Measurements from ENCODE around the gene FIGN. TPM values are rescaled to one million over a fixed set of nuclear protein-coding genes. Genes with fewer than 3 reads are reported as not detected.

The FIGN gene
- total and polyA plus RNA-seq, 4 donors, result 1.1 to 7.8 (median 5.1) TPM

DNA sequence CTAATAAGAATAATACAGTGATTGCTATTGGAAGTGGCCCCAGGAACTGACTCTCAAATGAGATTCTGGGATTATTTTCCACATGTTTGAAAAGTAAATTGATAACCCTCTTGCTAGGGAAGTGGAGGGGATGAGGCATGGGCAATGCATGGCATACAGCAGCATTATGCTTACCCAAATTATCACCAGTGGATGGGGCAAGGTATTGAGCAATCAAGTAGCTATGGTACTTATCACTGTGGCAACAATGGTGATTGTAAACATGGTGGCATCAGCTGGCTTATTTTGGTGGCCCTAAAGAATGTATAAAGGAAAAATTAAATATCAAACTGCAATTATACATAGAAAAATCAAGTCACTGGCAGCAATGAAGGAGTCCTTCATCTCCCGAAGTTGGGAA lies 155.1 kb downstream of the FIGN start (continued):
- TF ChIP-seq GABPA (IDR thresholded peaks at IDR 0.05 in 1 of 2, conservative IDR thresholded peaks at IDR 0.05 in 1 of 2) (no peak), FOXA2 (IDR thresholded peaks at IDR 0.05) (no peak), HNF4G (IDR thresholded peaks at IDR 0.05) (no peak)
- TF ChIP-seq, protein P1, sequence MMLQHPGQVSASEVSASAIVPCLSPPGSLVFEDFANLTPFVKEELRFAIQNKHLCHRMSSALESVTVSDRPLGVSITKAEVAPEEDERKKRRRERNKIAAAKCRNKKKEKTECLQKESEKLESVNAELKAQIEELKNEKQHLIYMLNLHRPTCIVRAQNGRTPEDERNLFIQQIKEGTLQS (IDR thresholded peaks at IDR 0.05), result no peak

DNA sequence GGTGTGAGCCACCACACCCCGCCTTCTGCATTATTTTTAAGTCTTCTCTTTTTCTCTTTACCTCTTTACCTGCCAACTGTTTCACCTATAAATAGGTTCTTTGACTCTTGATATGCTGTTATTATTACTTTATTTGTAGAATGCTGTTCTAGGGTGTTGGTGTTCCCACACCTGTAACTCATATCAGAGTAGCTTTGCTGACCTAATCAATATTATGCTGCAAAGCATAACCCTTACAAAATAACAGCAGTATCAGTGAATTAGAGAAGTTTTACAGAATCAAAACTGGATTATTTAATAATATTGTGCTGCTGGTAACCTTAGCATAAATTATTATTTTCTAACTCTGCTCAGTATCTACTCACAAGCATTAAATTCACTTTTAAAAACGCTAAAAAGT lies 161.5 kb downstream of the FIGN start:
- Histone ChIP-seq H3K27me3 (ENCODE audit: control insufficient read depth in 4 of 4, insufficient read depth in 4 of 4, low read length in 3 of 4) (no peaks in the 10 kb centered on the region), H3K4me3 (ENCODE audit: low read depth in 1 of 3, low read length in 3 of 3) (no peak overlapping the region), H3K27ac (ENCODE audit: low read depth in 1 of 2, low read length in 2 of 2) (no peak overlapping the region), H3K4me1 (ENCODE audit: control insufficient read depth in 4 of 4, insufficient read depth in 4 of 4, low read length in 3 of 4) (peaks cover 3 to 17% (median 7%) of the 10 kb centered on the region in 4 donors), H3K9ac (ENCODE audit: low read depth in 1 of 2, low read length in 2 of 2) (no peak overlapping the region), H3K9me3 (ENCODE audit: control insufficient read depth in 4 of 4, low read length in 3 of 4) (no peaks in the 10 kb centered on the region), H3K36me3 (ENCODE audit: control insufficient read depth in 4 of 4, insufficient read depth in 3 of 4, low read depth in 1 of 4, low read length in 3 of 4) (no peaks in the 10 kb centered on the region)
- no peak for TF ChIP-seq HNF4G (IDR thresholded peaks at IDR 0.05)
- TF ChIP-seq, protein P2, sequence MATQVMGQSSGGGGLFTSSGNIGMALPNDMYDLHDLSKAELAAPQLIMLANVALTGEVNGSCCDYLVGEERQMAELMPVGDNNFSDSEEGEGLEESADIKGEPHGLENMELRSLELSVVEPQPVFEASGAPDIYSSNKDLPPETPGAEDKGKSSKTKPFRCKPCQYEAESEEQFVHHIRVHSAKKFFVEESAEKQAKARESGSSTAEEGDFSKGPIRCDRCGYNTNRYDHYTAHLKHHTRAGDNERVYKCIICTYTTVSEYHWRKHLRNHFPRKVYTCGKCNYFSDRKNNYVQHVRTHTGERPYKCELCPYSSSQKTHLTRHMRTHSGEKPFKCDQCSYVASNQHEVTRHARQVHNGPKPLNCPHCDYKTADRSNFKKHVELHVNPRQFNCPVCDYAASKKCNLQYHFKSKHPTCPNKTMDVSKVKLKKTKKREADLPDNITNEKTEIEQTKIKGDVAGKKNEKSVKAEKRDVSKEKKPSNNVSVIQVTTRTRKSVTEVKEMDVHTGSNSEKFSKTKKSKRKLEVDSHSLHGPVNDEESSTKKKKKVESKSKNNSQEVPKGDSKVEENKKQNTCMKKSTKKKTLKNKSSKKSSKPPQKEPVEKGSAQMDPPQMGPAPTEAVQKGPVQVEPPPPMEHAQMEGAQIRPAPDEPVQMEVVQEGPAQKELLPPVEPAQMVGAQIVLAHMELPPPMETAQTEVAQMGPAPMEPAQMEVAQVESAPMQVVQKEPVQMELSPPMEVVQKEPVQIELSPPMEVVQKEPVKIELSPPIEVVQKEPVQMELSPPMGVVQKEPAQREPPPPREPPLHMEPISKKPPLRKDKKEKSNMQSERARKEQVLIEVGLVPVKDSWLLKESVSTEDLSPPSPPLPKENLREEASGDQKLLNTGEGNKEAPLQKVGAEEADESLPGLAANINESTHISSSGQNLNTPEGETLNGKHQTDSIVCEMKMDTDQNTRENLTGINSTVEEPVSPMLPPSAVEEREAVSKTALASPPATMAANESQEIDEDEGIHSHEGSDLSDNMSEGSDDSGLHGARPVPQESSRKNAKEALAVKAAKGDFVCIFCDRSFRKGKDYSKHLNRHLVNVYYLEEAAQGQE (IDR thresholded peaks at IDR 0.05), result no peak
- TF ChIP-seq, protein P3, sequence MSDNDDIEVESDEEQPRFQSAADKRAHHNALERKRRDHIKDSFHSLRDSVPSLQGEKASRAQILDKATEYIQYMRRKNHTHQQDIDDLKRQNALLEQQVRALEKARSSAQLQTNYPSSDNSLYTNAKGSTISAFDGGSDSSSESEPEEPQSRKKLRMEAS (IDR thresholded peaks at IDR 0.05), result no peak
- TF ChIP-seq, protein P4, sequence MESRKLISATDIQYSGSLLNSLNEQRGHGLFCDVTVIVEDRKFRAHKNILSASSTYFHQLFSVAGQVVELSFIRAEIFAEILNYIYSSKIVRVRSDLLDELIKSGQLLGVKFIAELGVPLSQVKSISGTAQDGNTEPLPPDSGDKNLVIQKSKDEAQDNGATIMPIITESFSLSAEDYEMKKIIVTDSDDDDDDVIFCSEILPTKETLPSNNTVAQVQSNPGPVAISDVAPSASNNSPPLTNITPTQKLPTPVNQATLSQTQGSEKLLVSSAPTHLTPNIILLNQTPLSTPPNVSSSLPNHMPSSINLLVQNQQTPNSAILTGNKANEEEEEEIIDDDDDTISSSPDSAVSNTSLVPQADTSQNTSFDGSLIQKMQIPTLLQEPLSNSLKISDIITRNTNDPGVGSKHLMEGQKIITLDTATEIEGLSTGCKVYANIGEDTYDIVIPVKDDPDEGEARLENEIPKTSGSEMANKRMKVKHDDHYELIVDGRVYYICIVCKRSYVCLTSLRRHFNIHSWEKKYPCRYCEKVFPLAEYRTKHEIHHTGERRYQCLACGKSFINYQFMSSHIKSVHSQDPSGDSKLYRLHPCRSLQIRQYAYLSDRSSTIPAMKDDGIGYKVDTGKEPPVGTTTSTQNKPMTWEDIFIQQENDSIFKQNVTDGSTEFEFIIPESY (IDR thresholded peaks at IDR 0.05), result no peak
- no peak for TF ChIP-seq FOXA1 (IDR thresholded peaks at IDR 0.05)
- TF ChIP-seq NR2F2 (IDR thresholded peaks at IDR 0.05), result no peak
- no peak for TF ChIP-seq TAF1 (conservative IDR thresholded peaks at IDR 0.05)
- no peak for TF ChIP-seq GABPA (IDR thresholded peaks at IDR 0.05 in 1 of 2, conservative IDR thresholded peaks at IDR 0.05 in 1 of 2)
- TF ChIP-seq RXRA (IDR thresholded peaks at IDR 0.05), result no peak
- TF ChIP-seq EGR1 (IDR thresholded peaks at IDR 0.05; ENCODE audit: low read depth in 2 of 2), result no peak
- no peak for TF ChIP-seq JUND (IDR thresholded peaks at IDR 0.05)
- 70% methylated on average over 2 of the region's 2 CpGs for WGBS
- DNase-seq (ENCODE audit: low spot score), result no peak

DNA sequence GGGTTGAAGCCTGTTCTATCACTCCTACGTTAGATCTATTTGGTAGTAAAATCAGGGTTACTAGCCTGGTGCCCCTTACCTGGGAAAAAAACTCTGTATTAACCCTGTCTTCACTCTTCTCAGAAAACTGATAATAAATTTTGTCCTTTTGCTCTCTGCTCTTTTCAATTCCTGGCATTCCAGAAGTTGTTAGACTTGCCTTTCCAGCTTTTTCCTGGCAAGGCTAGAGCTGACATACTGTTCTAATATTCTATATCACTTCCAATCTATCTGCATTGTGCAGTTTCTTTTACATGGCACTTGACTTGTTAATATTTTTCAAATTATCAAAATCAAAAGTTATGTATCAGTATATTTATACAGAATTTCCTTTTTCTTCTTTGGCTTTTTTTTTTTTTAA lies 162.2 kb downstream of the FIGN start:
- Histone ChIP-seq H3K27me3 (ENCODE audit: control insufficient read depth in 4 of 4, insufficient read depth in 4 of 4, low read length in 3 of 4) (no peaks in the 10 kb centered on the region), H3K27ac (ENCODE audit: low read depth in 1 of 2, low read length in 2 of 2) (no peak overlapping the region), H3K4me1 (ENCODE audit: control insufficient read depth in 4 of 4, insufficient read depth in 4 of 4, low read length in 3 of 4) (peaks cover 3 to 17% (median 7%) of the 10 kb centered on the region in 4 donors), H3K9me3 (ENCODE audit: control insufficient read depth in 4 of 4, low read length in 3 of 4) (no peaks in the 10 kb centered on the region), H3K36me3 (ENCODE audit: control insufficient read depth in 4 of 4, insufficient read depth in 3 of 4, low read depth in 1 of 4, low read length in 3 of 4) (no peaks in the 10 kb centered on the region), H3K9ac (ENCODE audit: low read depth in 1 of 2, low read length in 2 of 2) (no peak overlapping the region), H3K4me3 (ENCODE audit: low read depth in 1 of 3, low read length in 3 of 3) (no peak overlapping the region)
- 45% methylated on average over 1 of the region's 1 CpG for WGBS
- DNase-seq (ENCODE audit: low spot score), result no peak
- no peak for TF ChIP-seq FOXA2 (IDR thresholded peaks at IDR 0.05)
- no peak for TF ChIP-seq NR2F2 (IDR thresholded peaks at IDR 0.05)
- TF ChIP-seq RXRA (IDR thresholded peaks at IDR 0.05), result no peak
- TF ChIP-seq, protein P5, sequence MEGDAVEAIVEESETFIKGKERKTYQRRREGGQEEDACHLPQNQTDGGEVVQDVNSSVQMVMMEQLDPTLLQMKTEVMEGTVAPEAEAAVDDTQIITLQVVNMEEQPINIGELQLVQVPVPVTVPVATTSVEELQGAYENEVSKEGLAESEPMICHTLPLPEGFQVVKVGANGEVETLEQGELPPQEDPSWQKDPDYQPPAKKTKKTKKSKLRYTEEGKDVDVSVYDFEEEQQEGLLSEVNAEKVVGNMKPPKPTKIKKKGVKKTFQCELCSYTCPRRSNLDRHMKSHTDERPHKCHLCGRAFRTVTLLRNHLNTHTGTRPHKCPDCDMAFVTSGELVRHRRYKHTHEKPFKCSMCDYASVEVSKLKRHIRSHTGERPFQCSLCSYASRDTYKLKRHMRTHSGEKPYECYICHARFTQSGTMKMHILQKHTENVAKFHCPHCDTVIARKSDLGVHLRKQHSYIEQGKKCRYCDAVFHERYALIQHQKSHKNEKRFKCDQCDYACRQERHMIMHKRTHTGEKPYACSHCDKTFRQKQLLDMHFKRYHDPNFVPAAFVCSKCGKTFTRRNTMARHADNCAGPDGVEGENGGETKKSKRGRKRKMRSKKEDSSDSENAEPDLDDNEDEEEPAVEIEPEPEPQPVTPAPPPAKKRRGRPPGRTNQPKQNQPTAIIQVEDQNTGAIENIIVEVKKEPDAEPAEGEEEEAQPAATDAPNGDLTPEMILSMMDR (IDR thresholded peaks at IDR 0.05; ENCODE audit: low read depth, low read length, missing input control), result no peak
- no peak for TF ChIP-seq HNF4A (conservative IDR thresholded peaks at IDR 0.05)
- TF ChIP-seq, protein P2 (IDR thresholded peaks at IDR 0.05), result no peak
- no peak for TF ChIP-seq RAD21 (IDR thresholded peaks at IDR 0.05)
- TF ChIP-seq, protein P1 (IDR thresholded peaks at IDR 0.05), result no peak
- no peak for TF ChIP-seq EGR1 (IDR thresholded peaks at IDR 0.05; ENCODE audit: low read depth in 2 of 2)
- TF ChIP-seq, protein P3 (IDR thresholded peaks at IDR 0.05), result no peak
- TF ChIP-seq GABPA (IDR thresholded peaks at IDR 0.05 in 1 of 2, conservative IDR thresholded peaks at IDR 0.05 in 1 of 2), result no peak

Measured in liver (tissue), 9 donors.